GM12864 (cell line): ENCODE data around the gene SCGB1D2.
"Not testable (repeated sequence)": the region's sequence is repeated elsewhere in the genome, so short reads cannot be mapped to it uniquely, and the experiment has no call there.

Experiments
- DNase-seq: peaks from one replicate; pipeline ENCODE4 v3.0.0-alpha.2; 2011; ENCODE audit warnings: low read depth
- H3K4me3 ChIP-seq: 2 replicates; pipeline ENCODE4 v1.5.1; 2011; ENCODE audit warnings: mild to moderate bottlenecking, low read depth, low read length, control low read depth
- CTCF ChIP-seq: IDR thresholded peaks from 2 replicates; pipeline ENCODE4 v1.5.1; 2011; ENCODE audit warnings: low read depth, mild to moderate bottlenecking, moderate library complexity, low read length, control low read depth, inconsistent platforms; ENCODE audit errors: missing control alignments

Gene SCGB1D2

GRCh38 chr11:62205441-62205840 lies 36.6 kb upstream of the SCGB1D2 start:
- no peak for DNase-seq
- TF ChIP-seq CTCF: no peak
- H3K4me3 ChIP-seq: no peak overlapping the region

GRCh38 chr11:62206276-62207066 lies 35.6 kb upstream of the SCGB1D2 start:
- DNase-seq, H3K4me3 ChIP-seq: not testable (repeated sequence)

- no peak overlapping the region for H3K4me3 ChIP-seq
- TF ChIP-seq CTCF: no peak
- no peak for DNase-seq
Measured at GRCh38 chr11:62208785-62209144, 33.3 kb upstream of the SCGB1D2 start.

GRCh38 chr11:62217191-62217748 lies 24.8 kb upstream of the SCGB1D2 start:
- DNase-seq: no peak
- TF ChIP-seq CTCF: peak; percentile 47
- H3K4me3 ChIP-seq: no peak overlapping the region

- TF ChIP-seq CTCF: no peak
- H3K4me3 ChIP-seq: no peak overlapping the region
- no peak for DNase-seq
Measured at GRCh38 chr11:62221498-62221897, 20.5 kb upstream of the SCGB1D2 start.

GRCh38 chr11:62223095-62223494 lies 18.9 kb upstream of the SCGB1D2 start:
- H3K4me3 ChIP-seq: no peak overlapping the region
- no peak for TF ChIP-seq CTCF
- DNase-seq: no peak

- no peak for DNase-seq
- no peak overlapping the region for H3K4me3 ChIP-seq
- TF ChIP-seq CTCF: peak; percentile 9
Measured at GRCh38 chr11:62233730-62234129, 8.3 kb upstream of the SCGB1D2 start.
